Glomerular endothelial cell (primary cell): Measurements from ENCODE around the gene ZBTB4. TPM values are rescaled to one million over a fixed set of nuclear protein-coding genes. Genes with fewer than 3 reads are reported as not detected.

ENCODE experiments used
- DNase-seq: peaks from one replicate; pipeline ENCODE4 v3.0.0-alpha.2; 2011; ENCODE audit warnings: low read depth, low spot score; ENCODE audit errors: extremely low read depth
- total RNA-seq: library from RNA; depleted of rRNA; stranded (reverse); fragments of >200 nt; gene quantifications from 2 replicates; pipeline ENCODE4 v1.2.3, GENCODE V29; 2015

Gene ZBTB4
- total RNA-seq, 1 donor from 2014 or later = 43.9 TPM

DNA sequence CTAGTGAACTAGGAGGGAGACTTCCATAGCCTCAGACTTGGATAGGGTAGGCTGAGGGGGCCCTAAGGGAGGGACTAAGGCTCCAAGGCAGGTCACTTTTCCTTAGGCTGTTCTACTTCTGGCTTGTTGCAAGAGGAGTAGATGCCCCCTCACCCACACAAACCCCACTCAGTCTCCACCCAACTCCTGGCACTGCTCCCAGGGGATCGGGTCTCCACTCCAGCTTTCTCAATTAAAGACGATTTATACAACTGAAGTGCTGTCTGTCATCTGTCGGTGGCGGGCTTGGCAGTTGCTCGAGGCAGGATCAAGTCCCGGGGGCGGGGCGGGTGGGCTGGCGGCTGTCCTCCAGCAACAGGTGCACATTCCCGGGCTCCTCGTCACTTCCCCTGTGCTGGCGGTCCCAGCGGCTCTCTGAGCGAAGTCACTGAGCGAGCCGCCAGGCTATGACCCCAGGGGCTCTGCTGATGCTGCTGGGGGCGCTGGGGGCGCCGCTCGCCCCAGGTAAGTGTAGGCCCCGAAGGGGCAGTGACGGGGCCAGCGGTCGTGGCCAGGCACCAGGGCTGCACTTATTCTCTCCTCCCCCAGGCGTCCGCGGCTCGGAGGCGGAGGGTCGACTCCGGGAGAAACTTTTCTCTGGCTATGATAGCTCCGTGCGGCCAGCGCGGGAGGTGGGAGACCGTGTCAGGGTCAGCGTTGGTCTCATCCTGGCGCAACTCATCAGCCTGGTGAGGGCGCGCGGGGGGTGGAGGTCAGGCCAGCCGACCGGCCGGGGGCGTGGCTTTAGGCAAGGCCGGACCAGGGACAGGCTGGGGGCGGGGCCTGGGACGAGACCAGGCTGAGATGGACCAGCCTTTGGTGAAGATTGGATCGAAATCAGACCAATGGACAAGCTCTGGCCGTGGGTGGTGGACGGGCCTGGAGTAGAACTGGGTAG, 34.5 kb downstream of the ZBTB4 start, which contains the start of gene CHRNB1:
Gene CHRNB1 (plus strand): TSS at position 380 of the 937 bp plus-strand sequence. CDS start 67 bp downstream, at position 447.
- no peak for DNase-seq

GRCh38 chr17:7443499-7444485, 35.6 kb downstream of the ZBTB4 start:
- no peak for DNase-seq

GRCh38 chr17:7442142-7442541, 37.3 kb downstream of the ZBTB4 start:
- DNase-seq = no peak

DNA sequence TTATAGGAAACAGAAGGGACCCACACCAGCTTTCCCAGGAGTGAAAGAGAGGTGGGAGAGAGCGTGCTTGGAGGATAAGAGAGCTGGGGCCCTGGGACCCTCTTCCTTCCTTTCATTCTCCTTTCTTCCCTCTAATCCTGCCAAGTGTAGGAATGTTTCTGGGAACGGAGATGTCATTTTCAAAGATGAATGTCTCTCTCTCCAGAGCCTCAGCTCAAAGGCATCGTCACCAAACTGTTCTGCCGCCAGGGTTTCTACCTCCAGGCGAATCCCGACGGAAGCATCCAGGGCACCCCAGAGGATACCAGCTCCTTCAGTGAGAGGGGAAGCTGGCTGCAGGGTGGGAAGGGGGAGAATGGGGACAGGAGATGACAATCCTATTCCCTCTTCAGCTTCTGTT, 38.2 kb downstream of the ZBTB4 start:
- no peak for DNase-seq

DNA sequence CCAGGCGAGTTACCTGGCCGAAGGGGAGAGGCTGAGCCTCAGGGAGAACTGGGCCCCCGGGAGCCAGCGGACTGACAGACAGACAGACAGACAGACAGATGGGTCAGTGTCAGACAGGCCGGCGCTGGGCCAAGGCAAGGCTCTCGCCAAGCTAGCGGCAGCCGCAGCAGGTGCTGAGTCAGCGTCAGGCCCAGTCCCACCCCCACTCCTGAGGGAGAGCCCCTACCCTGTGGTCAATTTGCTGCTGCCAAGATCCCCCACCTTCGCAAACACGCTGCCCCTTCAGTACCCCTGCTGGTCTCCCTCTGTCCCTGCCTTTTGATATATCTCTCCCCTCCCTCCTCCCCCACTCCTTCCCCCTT, 38.6 kb downstream of the ZBTB4 start:
- no peak for DNase-seq

GRCh38 chr17:7440113-7440833, 39.2 kb downstream of the ZBTB4 start:
- DNase-seq = no peak

GRCh38 chr17:7439462-7440112, 39.8 kb downstream of the ZBTB4 start, which contains the start of gene FGF11:
Gene FGF11 (plus strand): TSS chr17:7439512. CDS start chr17:7439621, 109 bp downstream.
- DNase-seq = no peak

GRCh38 chr17:7438656-7439460, 40.6 kb downstream of the ZBTB4 start:
- no peak for DNase-seq

DNA sequence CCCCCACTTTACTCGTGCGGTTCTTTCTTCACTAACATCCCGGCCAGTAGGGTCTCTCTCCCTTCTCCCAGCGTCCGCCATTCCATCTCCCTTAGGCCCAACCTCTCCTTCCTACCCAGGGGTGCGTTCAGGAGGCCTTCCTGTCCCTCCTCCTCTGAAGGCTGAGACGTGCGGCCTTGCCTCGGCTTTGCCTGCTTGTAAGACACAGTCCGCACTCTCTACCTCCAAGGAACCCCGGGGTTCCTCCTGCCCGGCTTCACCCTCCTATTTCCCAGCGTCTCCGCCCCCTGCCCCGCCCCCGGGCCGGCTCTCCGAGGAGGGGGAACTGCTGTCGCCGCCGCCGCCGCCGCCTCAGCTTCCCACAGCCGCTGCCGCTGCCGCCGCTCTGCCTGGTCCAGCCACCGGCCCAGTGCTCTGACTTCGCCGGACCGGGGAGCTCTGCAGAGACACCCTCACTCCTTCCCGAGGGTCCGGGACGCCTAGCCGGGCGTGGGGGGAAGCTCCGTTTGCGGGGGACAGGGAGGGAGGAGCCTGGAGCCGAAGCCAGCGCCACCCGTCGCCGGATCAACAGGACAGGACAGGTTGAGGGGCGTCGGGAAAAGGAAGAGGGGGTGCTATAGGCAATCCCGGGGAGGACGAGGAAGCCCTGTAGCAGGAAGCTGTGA, 41.3 kb downstream of the ZBTB4 start:
- no peak for DNase-seq

DNA sequence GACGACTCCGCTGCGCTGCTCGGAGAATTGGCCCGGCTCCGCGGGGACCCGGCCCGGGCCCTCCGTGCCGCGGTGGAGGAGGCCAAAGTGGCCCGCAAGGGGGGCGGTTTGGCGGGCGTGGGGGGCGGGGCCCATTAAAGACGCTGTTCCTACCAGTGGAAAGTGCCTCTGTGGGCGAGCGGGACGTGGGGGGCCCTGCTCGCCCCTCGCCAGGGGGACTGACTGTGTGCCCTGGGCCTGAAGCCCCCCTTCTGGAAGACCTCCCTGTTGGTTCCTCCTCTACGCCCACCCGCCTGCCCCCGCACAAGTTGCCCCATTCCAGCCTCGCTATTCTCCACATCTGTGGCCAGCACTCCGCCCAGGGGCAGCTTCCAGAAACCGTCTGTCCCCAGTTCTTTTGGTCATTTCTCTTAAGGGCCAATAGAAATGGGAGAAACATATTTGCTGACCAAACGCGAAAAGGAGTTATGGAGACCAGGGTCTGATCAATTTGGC, 42.0 kb downstream of the ZBTB4 start:
- no peak for DNase-seq

- DNase-seq = no peak
Observed at GRCh38 chr17:7436556-7437368, 42.7 kb downstream of the ZBTB4 start.

DNA sequence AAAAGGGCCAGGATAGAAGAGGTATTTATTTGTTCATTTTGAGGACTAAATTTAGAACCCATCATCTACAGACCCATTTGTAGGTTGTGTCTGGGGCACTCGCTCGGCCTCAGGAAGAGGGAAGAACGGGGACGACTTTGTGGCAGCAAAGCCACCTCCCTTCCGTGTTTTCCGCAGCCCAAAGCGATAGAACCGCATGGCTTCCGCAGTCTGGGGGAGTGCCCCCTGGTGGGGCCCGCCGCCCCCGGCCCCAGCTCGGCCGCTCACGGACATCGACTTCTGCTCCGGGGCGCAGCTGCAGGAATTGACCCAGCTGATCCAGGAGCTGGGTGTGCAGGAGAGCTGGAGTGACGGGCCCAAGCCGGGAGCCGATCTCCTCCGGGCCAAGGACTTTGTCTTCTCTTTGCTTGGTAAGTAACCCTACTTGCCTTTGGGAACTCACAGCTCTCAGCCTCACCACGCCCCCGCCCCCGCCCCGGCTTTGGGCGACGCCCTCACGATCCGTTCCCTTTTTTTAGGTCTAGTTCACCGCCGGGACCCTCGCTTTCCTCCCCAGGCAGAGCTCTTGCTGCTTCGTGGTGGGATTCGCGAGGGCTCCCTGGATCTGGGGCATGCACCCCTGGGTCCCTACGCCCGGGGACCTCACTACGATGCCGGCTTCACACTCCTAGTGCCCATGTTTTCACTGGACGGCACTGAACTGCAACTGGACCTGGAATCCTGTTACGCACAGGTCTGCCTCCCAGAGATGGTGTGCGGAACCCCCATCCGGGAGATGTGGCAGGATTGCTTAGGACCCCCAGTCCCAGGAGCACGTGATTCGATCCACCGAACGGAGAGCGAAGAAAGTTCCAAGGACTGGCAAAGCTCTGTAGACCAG, 43.5 kb downstream of the ZBTB4 start:
- no peak for DNase-seq

DNA sequence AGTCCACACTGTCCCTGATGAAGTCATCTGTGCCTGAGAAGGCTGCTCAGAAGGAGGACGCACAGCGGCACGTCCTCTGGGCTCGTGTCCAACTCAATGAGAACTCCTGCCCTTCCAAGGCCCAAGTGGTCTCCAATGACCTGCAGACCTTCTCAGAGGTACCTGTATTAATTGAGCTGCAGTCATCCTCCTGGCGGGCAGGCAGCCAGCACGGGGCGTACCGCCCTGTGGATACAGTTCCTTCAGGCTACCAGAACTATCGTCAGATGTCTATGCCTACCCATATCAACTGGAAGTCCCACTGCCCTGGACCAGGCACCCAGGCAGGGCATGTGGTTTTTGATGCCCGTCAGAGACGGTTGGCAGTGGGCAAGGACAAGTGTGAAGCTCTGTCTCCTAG, 47.1 kb downstream of the ZBTB4 start:
- no peak for DNase-seq

DNA sequence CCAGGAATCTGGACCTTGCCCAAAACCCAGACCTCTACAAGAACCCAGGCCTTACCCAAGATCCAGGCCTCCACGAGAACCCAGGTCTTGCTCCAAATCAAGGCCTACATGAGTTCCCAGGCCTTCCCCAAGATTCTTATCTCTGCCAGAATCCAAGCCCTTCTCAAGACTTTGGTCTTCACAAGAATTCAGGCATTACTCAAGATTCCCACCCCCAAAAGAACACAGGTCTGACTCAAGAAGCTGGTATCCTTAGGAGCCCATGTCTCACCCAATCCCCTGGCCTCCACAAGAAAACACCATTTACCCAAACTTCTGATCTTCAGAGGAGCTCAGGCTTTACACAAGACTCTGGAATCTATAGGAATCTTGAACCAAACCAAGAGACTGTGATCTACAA, 48.2 kb downstream of the ZBTB4 start:
- no peak for DNase-seq

GRCh38 chr17:7429722-7430121, 49.7 kb downstream of the ZBTB4 start:
- DNase-seq = no peak

DNA sequence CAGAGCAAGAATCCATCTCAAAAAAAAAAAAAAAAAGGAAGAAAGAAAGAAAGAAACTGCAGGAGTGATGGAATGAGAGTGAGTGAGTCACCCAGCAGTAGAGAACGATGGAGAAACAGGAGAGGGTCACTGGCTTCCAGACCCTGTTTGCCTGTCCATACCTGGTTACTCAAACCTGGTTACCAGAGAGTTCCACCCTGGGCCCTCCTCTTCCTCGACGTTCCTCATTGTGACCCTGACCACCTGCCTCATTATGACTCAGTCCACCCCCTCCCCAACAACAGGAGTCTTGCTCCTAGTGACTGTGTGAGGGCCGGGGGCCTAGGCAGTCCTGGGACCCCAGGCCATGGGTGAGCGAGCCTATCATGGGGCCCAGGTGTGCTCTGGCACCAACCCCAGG, 50.9 kb downstream of the ZBTB4 start, which contains the start of gene SPEM3:
Gene SPEM3 (plus strand): TSS at position 301 of the 400 bp plus-strand sequence. CDS start 46 bp downstream, at position 347.
- DNase-seq = no peak

DNA sequence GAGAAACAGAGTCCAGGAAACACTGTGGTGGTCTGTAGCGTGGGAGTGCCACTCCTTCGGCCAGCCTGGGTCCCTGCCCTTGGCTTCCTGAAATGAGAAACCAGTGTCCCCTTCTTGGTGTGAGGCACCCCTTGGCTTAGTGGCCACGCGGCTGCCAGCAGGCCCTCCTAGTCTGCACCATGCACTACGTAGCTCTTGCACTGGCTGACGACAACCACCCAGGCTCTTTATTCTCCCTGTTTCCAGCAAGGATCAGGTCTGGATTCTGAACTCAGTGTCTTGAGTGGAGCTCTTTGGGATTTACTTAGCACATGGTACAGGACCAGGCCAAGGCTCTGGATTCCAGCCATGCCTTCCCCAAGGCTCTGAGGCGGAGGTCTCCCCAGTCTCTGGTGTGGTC, 51.9 kb downstream of the ZBTB4 start:
- no peak for DNase-seq
